IPS DF 19.7 (cell line): ENCODE measurements around the gene TTC7B.

ENCODE experiments used
- DNase-seq: peaks from one replicate; pipeline ENCODE4 v3.0.0-alpha.2; 2013; ENCODE audit warnings: low read depth, low spot score

TTC7B gene

GRCh38 chr14:90741682-90741946, 74.6 kb downstream of the TTC7B start:
- no peak for DNase-seq

GRCh38 chr14:90740946-90741681, 75.1 kb downstream of the TTC7B start:
- DNase-seq = no peak

GRCh38 chr14:90740081-90740480, 76.1 kb downstream of the TTC7B start:
- no peak for DNase-seq

- DNase-seq = no peak
Measured at GRCh38 chr14:90739318-90740068, 76.7 kb downstream of the TTC7B start.

- no peak for DNase-seq
Measured at GRCh38 chr14:90733139-90733808, 83.0 kb downstream of the TTC7B start.

GRCh38 chr14:90732718-90733117, 83.5 kb downstream of the TTC7B start:
- no peak for DNase-seq

- no peak for DNase-seq
Measured at GRCh38 chr14:90732139-90732538, 84.1 kb downstream of the TTC7B start.

- no peak for DNase-seq
Measured at GRCh38 chr14:90731487-90731886, 84.7 kb downstream of the TTC7B start.

GRCh38 chr14:90730206-90730766, 85.9 kb downstream of the TTC7B start:
- no peak for DNase-seq

GRCh38 chr14:90728951-90729350, 87.3 kb downstream of the TTC7B start:
- DNase-seq = no peak

GRCh38 chr14:90727082-90727481, 89.1 kb downstream of the TTC7B start:
- DNase-seq = no peak

- no peak for DNase-seq
Measured at GRCh38 chr14:90726656-90727055, 89.6 kb downstream of the TTC7B start.

- DNase-seq = no peak
Measured at GRCh38 chr14:90724866-90725265, 91.4 kb downstream of the TTC7B start.

- DNase-seq = no peak
Measured at GRCh38 chr14:90722590-90722989, 93.6 kb downstream of the TTC7B start.

GRCh38 chr14:90721619-90722305, 94.5 kb downstream of the TTC7B start:
- DNase-seq = no peak

- DNase-seq = no peak
Measured at GRCh38 chr14:90720832-90721231, 95.4 kb downstream of the TTC7B start.

GRCh38 chr14:90720336-90720735, 95.9 kb downstream of the TTC7B start:
- no peak for DNase-seq

- no peak for DNase-seq
Measured at GRCh38 chr14:90717916-90718315, 98.3 kb downstream of the TTC7B start.

GRCh38 chr14:90715993-90716392, 100.2 kb downstream of the TTC7B start:
- DNase-seq = no peak

GRCh38 chr14:90715495-90715894, 100.7 kb downstream of the TTC7B start:
- DNase-seq = no peak

GRCh38 chr14:90714811-90715210, 101.4 kb downstream of the TTC7B start:
- DNase-seq = no peak
